ENCODE results near the gene SEC14L2. TPM values are rescaled to one million over a fixed set of nuclear protein-coding genes. Genes with fewer than 3 reads are reported as not detected.

SEC14L2 gene
- total and polyA plus RNA-seq, 2 experiments from 2014 or later: 23.3 to 41.9 TPM

DNA sequence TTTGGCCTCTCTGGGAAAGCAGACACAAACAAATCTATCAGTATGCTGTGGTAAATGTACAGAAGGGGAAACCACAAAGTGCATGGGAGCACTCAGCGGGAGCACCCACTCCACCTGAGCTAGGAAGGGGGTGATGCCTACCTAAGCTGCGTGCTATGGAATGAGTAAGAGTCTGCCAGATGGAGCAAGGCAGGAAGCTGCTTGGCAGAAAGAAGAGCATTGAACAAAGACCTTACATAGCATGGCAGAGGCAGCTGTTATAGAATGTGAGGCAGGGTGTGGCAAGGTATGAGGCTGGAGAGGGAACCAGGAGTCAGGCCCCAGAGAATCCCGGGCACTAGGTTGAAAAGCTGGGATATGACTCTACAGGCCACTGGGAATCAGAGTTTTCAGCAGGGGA, 15.0 kb downstream of the SEC14L2 start:
- Histone ChIP-seq H3K36me3 (ENCODE audit: low read depth) (peaks cover 58% of the 10 kb centered on the region), H3K27me3 (replicated peaks; ENCODE audit: insufficient read depth) (no peaks in the 10 kb centered on the region), H3F3A (ENCODE audit: insufficient read depth) (peaks cover 63% of the 10 kb centered on the region), H4K20me1 (ENCODE audit: insufficient read depth) (no peaks in the 10 kb centered on the region), H3K9ac (no peak overlapping the region), H3K9me2 (ENCODE audit: insufficient read depth) (no peaks in the 10 kb centered on the region), H3K9me3 (ENCODE audit: low read depth) (no peaks in the 10 kb centered on the region), H3K4me2 (ENCODE audit: unreplicated experiment) (no peak overlapping the region), H2AFZ (no peak overlapping the region), H3K79me2 (ENCODE audit: insufficient read depth) (peaks cover 38% of the 10 kb centered on the region), H3K27ac (peak overlapping the region; percentile 41; the same call in 1 of the 2 replicates), H3K4me1 (ENCODE audit: insufficient read depth) (peaks cover 44% of the 10 kb centered on the region), H3K4me3 (no peak overlapping the region)
- 95 to 100% methylated on average over 3 of the region's 3 CpGs for WGBS, 2 experiments (ENCODE audit: low coverage in 1 of 2, low lambda C conversion rate in 2 of 2, missing lambda C conversion rate in 2 of 2)
- DNase-seq: no peak
- TF ChIP-seq EZH2phosphoT487 (IDR thresholded peaks at IDR 0.05; ENCODE audit: insufficient read depth, low read depth) (no peak), EZH2 (IDR thresholded peaks at IDR 0.05; ENCODE audit: insufficient read depth, poor library complexity, severe bottlenecking) (no peak)
- in situ Hi-C loops (cut with MboI): no loop called here

DNA sequence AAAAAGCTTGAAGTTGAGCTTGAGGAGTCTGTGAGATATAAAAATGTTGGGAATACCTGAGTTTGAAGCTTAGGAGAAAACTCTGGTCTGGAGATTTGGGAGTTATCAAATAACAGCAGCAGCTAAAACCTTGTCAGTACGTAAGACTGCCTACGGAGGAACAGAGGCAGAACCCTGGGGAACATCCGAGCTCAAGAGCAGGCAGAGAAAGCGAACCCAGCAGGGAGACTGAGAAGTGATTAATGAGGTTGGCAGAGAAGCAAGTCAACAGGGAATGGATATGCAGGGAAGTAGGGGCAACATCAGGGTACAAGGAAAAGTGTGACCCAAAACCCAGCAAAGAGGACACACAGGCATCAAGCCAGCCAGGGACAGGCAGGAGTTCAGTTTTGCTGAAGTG, 16.2 kb downstream of the SEC14L2 start:
- 96 to 97% methylated on average over 4 of the region's 4 CpGs for WGBS, 2 experiments (ENCODE audit: low coverage in 1 of 2, low lambda C conversion rate in 2 of 2, missing lambda C conversion rate in 2 of 2)
- Histone ChIP-seq H3K27ac (peak overlapping the region; percentile 41), H3K79me2 (ENCODE audit: insufficient read depth) (peaks cover 31% of the 10 kb centered on the region), H3F3A (ENCODE audit: insufficient read depth) (peaks cover 64% of the 10 kb centered on the region), H3K4me2 (ENCODE audit: unreplicated experiment) (no peak overlapping the region), H3K9me2 (ENCODE audit: insufficient read depth) (no peaks in the 10 kb centered on the region), H3K4me3 (no peak overlapping the region), H2AFZ (no peak overlapping the region), H3K4me1 (ENCODE audit: insufficient read depth) (peaks cover 44% of the 10 kb centered on the region), H3K9me3 (ENCODE audit: low read depth) (no peaks in the 10 kb centered on the region), H4K20me1 (ENCODE audit: insufficient read depth) (no peaks in the 10 kb centered on the region), H3K27me3 (replicated peaks; ENCODE audit: insufficient read depth) (no peaks in the 10 kb centered on the region), H3K9ac (0 out of 2 replicates have a peak overlapping the region, but pooled peaks have one; percentile 5), H3K36me3 (ENCODE audit: low read depth) (peaks cover 60% of the 10 kb centered on the region)
- in situ Hi-C loops (cut with MboI): no loop called here
- DNase-seq: no peak
- TF ChIP-seq EZH2 (IDR thresholded peaks at IDR 0.05; ENCODE audit: insufficient read depth, poor library complexity, severe bottlenecking): no peak
- TF ChIP-seq EZH2phosphoT487 (IDR thresholded peaks at IDR 0.05; ENCODE audit: insufficient read depth, low read depth): no peak

DNA sequence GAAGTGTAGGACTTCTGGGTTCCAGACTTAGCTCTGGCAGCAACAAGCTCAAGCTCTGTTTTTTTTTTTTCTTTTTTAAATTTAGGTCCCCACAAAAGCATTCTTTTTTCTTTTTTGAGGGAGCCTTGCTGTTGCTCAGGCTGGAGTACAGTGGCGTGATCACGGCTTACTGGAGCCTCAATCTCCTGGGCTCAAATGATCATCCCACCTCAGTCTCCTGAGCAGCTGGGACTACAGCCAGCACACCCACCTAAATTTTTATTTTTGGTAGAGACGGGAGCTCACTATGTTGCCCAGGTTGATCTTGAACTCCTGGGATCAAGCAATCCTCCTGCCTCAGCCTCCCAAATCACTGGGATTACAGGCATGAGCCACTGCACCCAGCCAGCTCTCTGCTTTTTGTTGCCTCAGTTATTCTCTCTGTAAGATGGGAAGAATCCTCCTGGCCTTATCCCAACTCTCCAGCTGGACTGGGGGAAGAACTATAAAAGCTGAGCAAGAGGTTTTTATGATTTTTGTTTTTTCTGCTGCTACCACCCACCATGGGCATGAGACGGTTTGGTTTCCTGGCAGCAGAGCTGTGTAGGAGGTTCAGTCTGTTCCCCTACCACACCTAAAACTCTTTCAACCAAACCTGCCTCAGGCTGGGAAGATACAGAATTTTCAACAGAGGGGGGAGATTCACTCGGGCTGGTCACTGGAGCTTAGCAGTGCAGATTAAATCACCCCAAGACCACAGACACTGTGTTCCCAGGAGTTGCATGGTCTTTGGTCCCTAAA, 17.1 kb downstream of the SEC14L2 start:
- Histone ChIP-seq H3K36me3 (ENCODE audit: low read depth) (peaks cover 56% of the 10 kb centered on the region), H4K20me1 (ENCODE audit: insufficient read depth) (no peaks in the 10 kb centered on the region), H3K4me2 (ENCODE audit: unreplicated experiment) (no peak overlapping the region), H3K4me3 (no peak overlapping the region), H3F3A (ENCODE audit: insufficient read depth) (peaks cover 66% of the 10 kb centered on the region), H3K27ac (peak overlapping the region; percentile 41), H3K79me2 (ENCODE audit: insufficient read depth) (peaks cover 31% of the 10 kb centered on the region), H3K27me3 (replicated peaks; ENCODE audit: insufficient read depth) (no peaks in the 10 kb centered on the region), H3K4me1 (ENCODE audit: insufficient read depth) (peaks cover 34% of the 10 kb centered on the region), H3K9me2 (ENCODE audit: insufficient read depth) (no peaks in the 10 kb centered on the region), H3K9me3 (ENCODE audit: low read depth) (no peaks in the 10 kb centered on the region), H3K9ac (peak overlapping the region; percentile 41), H2AFZ (no peak overlapping the region)
- in situ Hi-C loops (cut with MboI): no loop called here
- no peak for DNase-seq
- WGBS, 2 experiments (ENCODE audit: low coverage in 1 of 2, low lambda C conversion rate in 2 of 2, missing lambda C conversion rate in 2 of 2): 81% methylated on average over 5 of the region's 5 CpGs
- TF ChIP-seq EZH2 (IDR thresholded peaks at IDR 0.05; ENCODE audit: insufficient read depth, poor library complexity, severe bottlenecking): no peak
- no peak for TF ChIP-seq EZH2phosphoT487 (IDR thresholded peaks at IDR 0.05; ENCODE audit: insufficient read depth, low read depth)

DNA sequence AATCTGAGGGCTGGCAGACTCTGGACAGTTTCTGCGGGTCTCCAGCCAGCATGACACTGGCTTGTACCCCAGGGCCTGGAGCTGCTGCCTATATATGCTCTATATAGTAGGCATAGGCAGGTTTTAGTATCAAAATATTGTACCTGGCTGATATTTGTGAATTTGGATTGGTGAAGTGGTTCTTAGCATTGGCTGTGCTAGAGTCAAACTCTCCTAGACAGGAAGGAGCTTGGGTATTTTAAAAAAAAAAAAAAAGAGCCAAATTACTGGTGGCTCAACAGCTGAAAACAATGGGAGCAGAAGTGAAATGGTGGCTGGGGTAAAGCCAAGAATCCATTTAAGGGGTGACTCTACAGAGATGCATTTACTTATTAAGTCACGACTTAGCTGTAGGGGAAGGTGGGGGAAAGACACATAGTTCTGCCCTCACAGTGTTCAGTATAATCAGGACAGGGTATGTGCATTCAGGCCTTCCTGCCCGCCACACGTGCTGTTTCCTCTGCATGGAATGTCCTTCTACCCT, 17.8 kb downstream of the SEC14L2 start:
- peak; percentile 53 for DNase-seq
- H3K9me3 ChIP-seq (ENCODE audit: low read depth): no peaks in the 10 kb centered on the region
- no peaks in the 10 kb centered on the region for H3K27me3 ChIP-seq (replicated peaks; ENCODE audit: insufficient read depth)
- no peak overlapping the region for H3K4me3 ChIP-seq
- peak overlapping the region; percentile 41 for H3K27ac ChIP-seq
- H2AFZ ChIP-seq: no peak overlapping the region
- no peaks in the 10 kb centered on the region for H4K20me1 ChIP-seq (ENCODE audit: insufficient read depth)
- H3K4me1 ChIP-seq (ENCODE audit: insufficient read depth): peaks cover 34% of the 10 kb centered on the region
- H3F3A ChIP-seq (ENCODE audit: insufficient read depth): peaks cover 68% of the 10 kb centered on the region
- peaks cover 29% of the 10 kb centered on the region for H3K79me2 ChIP-seq (ENCODE audit: insufficient read depth)
- in situ Hi-C loops (cut with MboI): no loop called here
- H3K9me2 ChIP-seq (ENCODE audit: insufficient read depth): no peaks in the 10 kb centered on the region
- no peak for TF ChIP-seq EZH2 (IDR thresholded peaks at IDR 0.05; ENCODE audit: insufficient read depth, poor library complexity, severe bottlenecking)
- H3K9ac ChIP-seq: peak overlapping the region; percentile 41
- 90 to 93% methylated on average over 4 of the region's 4 CpGs for WGBS, 2 experiments (ENCODE audit: low coverage in 1 of 2, low lambda C conversion rate in 2 of 2, missing lambda C conversion rate in 2 of 2)
- peaks cover 50% of the 10 kb centered on the region for H3K36me3 ChIP-seq (ENCODE audit: low read depth)
- H3K4me2 ChIP-seq (ENCODE audit: unreplicated experiment): no peak overlapping the region
